ENCODE results near the gene CLEC4F. TPM values are rescaled to one million over a fixed set of nuclear protein-coding genes. Genes with fewer than 3 reads are reported as not detected.

The CLEC4F gene
- polyA plus RNA-seq, 3 donors, result 0.65 to 17.0 (median 2.3) TPM

DNA sequence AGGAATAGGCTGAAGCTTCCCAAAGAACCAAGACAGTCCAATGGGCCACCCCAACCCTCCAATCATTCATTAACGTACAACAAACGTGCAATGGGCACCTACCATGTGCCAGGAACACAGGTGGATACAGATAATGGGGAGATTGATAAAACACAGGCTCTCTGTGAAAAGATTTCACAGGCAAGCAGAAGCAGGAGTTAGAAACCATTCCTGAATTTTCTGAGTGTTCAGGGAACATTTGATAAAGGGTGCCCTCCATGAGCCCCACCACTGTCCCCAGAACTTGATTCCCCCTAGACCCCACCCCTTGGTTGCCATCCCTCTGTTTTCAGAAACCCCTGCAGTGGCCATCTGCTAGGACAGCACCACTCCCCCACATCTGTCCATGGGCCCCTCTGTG is 13.7 kb upstream of the CLEC4F start:
- no peak overlapping the region for H3K4me3 ChIP-seq (replicated peaks in 1 of 3; ENCODE audit: low read depth in 2 of 3, low read length in 3 of 3)
- Mint-ChIP-seq H3K36me3 (no peaks in the 10 kb centered on the region), H3K4me1 (peaks cover 32% of the 10 kb centered on the region), H3K27me3 (ENCODE audit: low read depth in 3 of 3) (peaks cover 4 to 12% (median 10%) of the 10 kb centered on the region in 3 donors), H3K9me3 (peaks cover 0 to 3% (median 2%) of the 10 kb centered on the region in 7 donors), H3K27ac (peak overlapping the region in 1 of 7 donors; percentile 18), H3K4me3 (no peak overlapping the region)
- H3K4me2 ChIP-seq (replicated peaks; ENCODE audit: extremely low read depth, low read length, poor library complexity, severe bottlenecking), result no peak overlapping the region
- H3K9me3 ChIP-seq (replicated peaks in 1 of 2; ENCODE audit: control insufficient read depth in 1 of 2, insufficient read depth in 1 of 2, low read length in 2 of 2), result no peaks in the 10 kb centered on the region
- no peak overlapping the region for H3K9ac ChIP-seq (ENCODE audit: insufficient read depth, low read length, poor library complexity, severe bottlenecking)
- peak overlapping the region in 1 of 2 donors; percentile 9 for H3K27ac ChIP-seq (ENCODE audit: low read depth in 1 of 2, low read length in 2 of 2)
- H2AFZ ChIP-seq (ENCODE audit: insufficient read depth, low read depth, low read length, poor library complexity, severe bottlenecking), result no peak overlapping the region
- no peaks in the 10 kb centered on the region for H3K27me3 ChIP-seq (ENCODE audit: control insufficient read depth in 2 of 2, insufficient read depth in 2 of 2, low read length in 2 of 2)
- H4K20me1 ChIP-seq (ENCODE audit: insufficient read depth, low read length), result no peaks in the 10 kb centered on the region
- TF ChIP-seq, protein P1, sequence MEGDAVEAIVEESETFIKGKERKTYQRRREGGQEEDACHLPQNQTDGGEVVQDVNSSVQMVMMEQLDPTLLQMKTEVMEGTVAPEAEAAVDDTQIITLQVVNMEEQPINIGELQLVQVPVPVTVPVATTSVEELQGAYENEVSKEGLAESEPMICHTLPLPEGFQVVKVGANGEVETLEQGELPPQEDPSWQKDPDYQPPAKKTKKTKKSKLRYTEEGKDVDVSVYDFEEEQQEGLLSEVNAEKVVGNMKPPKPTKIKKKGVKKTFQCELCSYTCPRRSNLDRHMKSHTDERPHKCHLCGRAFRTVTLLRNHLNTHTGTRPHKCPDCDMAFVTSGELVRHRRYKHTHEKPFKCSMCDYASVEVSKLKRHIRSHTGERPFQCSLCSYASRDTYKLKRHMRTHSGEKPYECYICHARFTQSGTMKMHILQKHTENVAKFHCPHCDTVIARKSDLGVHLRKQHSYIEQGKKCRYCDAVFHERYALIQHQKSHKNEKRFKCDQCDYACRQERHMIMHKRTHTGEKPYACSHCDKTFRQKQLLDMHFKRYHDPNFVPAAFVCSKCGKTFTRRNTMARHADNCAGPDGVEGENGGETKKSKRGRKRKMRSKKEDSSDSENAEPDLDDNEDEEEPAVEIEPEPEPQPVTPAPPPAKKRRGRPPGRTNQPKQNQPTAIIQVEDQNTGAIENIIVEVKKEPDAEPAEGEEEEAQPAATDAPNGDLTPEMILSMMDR (IDR thresholded peaks at IDR 0.05), result no peak
- no CpG with 5 or more reads among the region's 2 CpGs for WGBS (ENCODE audit: insufficient coverage)
- H3K4me1 ChIP-seq (ENCODE audit: control insufficient read depth in 1 of 2, insufficient read depth in 2 of 2, low read length in 2 of 2), result peaks cover 29 to 78% of the 10 kb centered on the region in 2 donors
- no peaks in the 10 kb centered on the region for H3K36me3 ChIP-seq (replicated peaks in 1 of 2; ENCODE audit: control insufficient read depth in 1 of 2, insufficient read depth in 2 of 2, low read length in 2 of 2)
- intact Hi-C loops (cut with micrococcal nuclease), result no loop called here
- no peaks in the 10 kb centered on the region for H3K79me2 ChIP-seq (ENCODE audit: insufficient read depth, low read length)
- no peak for DNase-seq

- Mint-ChIP-seq H3K27ac (peak overlapping the region in 1 of 7 donors; percentile 23), H3K27me3 (ENCODE audit: low read depth in 3 of 3) (peaks cover 4 to 12% (median 11%) of the 10 kb centered on the region in 3 donors)
Observed at GRCh38 chr2:70833246-70833645, 12.8 kb upstream of the CLEC4F start.

More at GRCh38 chr2:70833246-70833645, 12.8 kb upstream of the CLEC4F start:
- Histone ChIP-seq H3K9ac (ENCODE audit: insufficient read depth, low read length, poor library complexity, severe bottlenecking) (no peak overlapping the region), H4K20me1 (ENCODE audit: insufficient read depth, low read length) (no peaks in the 10 kb centered on the region), H3K27me3 (ENCODE audit: control insufficient read depth in 2 of 2, insufficient read depth in 2 of 2, low read length in 2 of 2) (no peaks in the 10 kb centered on the region), H3K79me2 (ENCODE audit: insufficient read depth, low read length) (no peaks in the 10 kb centered on the region), H3K9me3 (replicated peaks in 1 of 2; ENCODE audit: control insufficient read depth in 1 of 2, insufficient read depth in 1 of 2, low read length in 2 of 2) (no peaks in the 10 kb centered on the region), H3K36me3 (replicated peaks in 1 of 2; ENCODE audit: control insufficient read depth in 1 of 2, insufficient read depth in 2 of 2, low read length in 2 of 2) (no peaks in the 10 kb centered on the region), H3K4me2 (replicated peaks; ENCODE audit: extremely low read depth, low read length, poor library complexity, severe bottlenecking) (no peak overlapping the region), H3K4me1 (ENCODE audit: control insufficient read depth in 1 of 2, insufficient read depth in 2 of 2, low read length in 2 of 2) (peaks cover 21 to 78% of the 10 kb centered on the region in 2 donors), H3K27ac (ENCODE audit: low read depth in 1 of 2, low read length in 2 of 2) (no peak overlapping the region), H3K4me3 (replicated peaks in 1 of 3; ENCODE audit: low read depth in 2 of 3, low read length in 3 of 3) (no peak overlapping the region), H2AFZ (ENCODE audit: insufficient read depth, low read depth, low read length, poor library complexity, severe bottlenecking) (no peak overlapping the region)
- WGBS (ENCODE audit: insufficient coverage), result 80% methylated on average over 1 of the region's 1 CpG
- Mint-ChIP-seq H3K9me3 (peaks cover 0 to 6% (median 2%) of the 10 kb centered on the region in 7 donors), H3K36me3 (no peaks in the 10 kb centered on the region), H3K4me3 (no peak overlapping the region), H3K4me1 (peaks cover 28% of the 10 kb centered on the region)
- TF ChIP-seq, protein P1 (IDR thresholded peaks at IDR 0.05), result no peak
- intact Hi-C loops (cut with micrococcal nuclease), result no loop called here
- DNase-seq, result no peak

Measured in CD14-positive monocyte (primary cell).